Glutamatergic neuron (in vitro differentiated cells): Measurements from ENCODE around the gene BPIFA3. TPM values are rescaled to one million over a fixed set of nuclear protein-coding genes. Genes with fewer than 3 reads are reported as not detected.
A peak's percentile ranks its signal among the peaks of the same experiment; 100 is the strongest.

ENCODE experiments used
- DNase-seq: peaks from one replicate; pipeline ENCODE4 v3.0.0; 2022
- H3K27ac Mint-ChIP-seq: one replicate; pipeline ENCODE4 v1.8.0; 2020; ENCODE audit warnings: mild to moderate bottlenecking, mixed read lengths, inconsistent platforms; ENCODE audit not compliant: unreplicated experiment
- H3K27me3 Mint-ChIP-seq: one replicate; pipeline ENCODE4 v1.8.0; 2020; ENCODE audit warnings: mild to moderate bottlenecking, moderate library complexity, mixed read lengths, inconsistent platforms; ENCODE audit not compliant: unreplicated experiment
- H3K36me3 Mint-ChIP-seq: one replicate; pipeline ENCODE4 v1.8.0; 2020; ENCODE audit warnings: mild to moderate bottlenecking, mixed read lengths, inconsistent platforms; ENCODE audit not compliant: unreplicated experiment
- H3K4me1 Mint-ChIP-seq: one replicate; pipeline ENCODE4 v1.8.0; 2020; ENCODE audit warnings: mild to moderate bottlenecking, low read depth, mixed read lengths, inconsistent platforms; ENCODE audit not compliant: unreplicated experiment
- H3K4me3 Mint-ChIP-seq: one replicate; pipeline ENCODE4 v1.8.0; 2020; ENCODE audit warnings: mild to moderate bottlenecking, mixed read lengths, inconsistent platforms; ENCODE audit not compliant: unreplicated experiment
- H3K9me3 Mint-ChIP-seq: one replicate; pipeline ENCODE4 v1.8.0; 2020; ENCODE audit warnings: mild to moderate bottlenecking, moderate library complexity, mixed read lengths, inconsistent platforms; ENCODE audit not compliant: unreplicated experiment
- CTCF ChIP-seq: fragments of 200-600 bp; sonication (generic); IDR thresholded peaks from one replicate; pipeline ENCODE4 v1.5.0; 2021; ENCODE audit not compliant: partially characterized antibody, unreplicated experiment
- total RNA-seq: library from RNA; stranded (reverse); fragmentation: NEBNext Ultra II Directional; extraction: Animal tissue kit (Norgen Biotek cat#: 25700); gene quantifications from one replicate; pipeline ENCODE4 v1.2.1, GENCODE V29; 2021; ENCODE audit not compliant: unreplicated experiment

Gene BPIFA3
- total RNA-seq, 1 donor from 2014 or later = not detected

- peaks cover 7% of the 10 kb centered on the region for H3K27me3 Mint-ChIP-seq
- no peak for TF ChIP-seq CTCF
- no peak for DNase-seq
- H3K36me3 Mint-ChIP-seq = no peaks in the 10 kb centered on the region
- peaks cover 3% of the 10 kb centered on the region for H3K9me3 Mint-ChIP-seq
- H3K4me1 Mint-ChIP-seq = peaks cover 15% of the 10 kb centered on the region
- no peak overlapping the region for H3K4me3 Mint-ChIP-seq
- H3K27ac Mint-ChIP-seq = no peak overlapping the region
Measured at GRCh38 chr20:33275215-33275614, 58.1 kb downstream of the BPIFA3 start.

- no peak overlapping the region for H3K4me3 Mint-ChIP-seq
- no peak overlapping the region for H3K27ac Mint-ChIP-seq
- H3K27me3 Mint-ChIP-seq = peaks cover 7% of the 10 kb centered on the region
- peaks cover 17% of the 10 kb centered on the region for H3K4me1 Mint-ChIP-seq
- H3K36me3 Mint-ChIP-seq = no peaks in the 10 kb centered on the region
- H3K9me3 Mint-ChIP-seq = peaks cover 3% of the 10 kb centered on the region
- DNase-seq = no peak
- TF ChIP-seq CTCF = no peak
Measured at GRCh38 chr20:33275871-33276270, 58.7 kb downstream of the BPIFA3 start.

GRCh38 chr20:33276303-33277113 is 59.4 kb downstream of the BPIFA3 start:
- Mint-ChIP-seq H3K27me3 (peaks cover 7% of the 10 kb centered on the region), H3K4me3 (peak overlapping the region; percentile 30), H3K27ac (no peak overlapping the region), H3K36me3 (no peaks in the 10 kb centered on the region), H3K9me3 (peaks cover 3% of the 10 kb centered on the region), H3K4me1 (peaks cover 17% of the 10 kb centered on the region)
- no peak for DNase-seq
- no peak for TF ChIP-seq CTCF

Other genes with a start within 250 kb of the BPIFA3 start
- not detected for gene SUN5, start 212.9 kb upstream of the BPIFA3 start, total RNA-seq
- not detected for gene BPIFB2, start 209.6 kb upstream of the BPIFA3 start, total RNA-seq
- gene BPIFB6, start 185.7 kb upstream of the BPIFA3 start, total RNA-seq = not detected
- not detected for gene BPIFB3, start 163.4 kb upstream of the BPIFA3 start, total RNA-seq
- gene BPIFB4, start 137.7 kb upstream of the BPIFA3 start, total RNA-seq = not detected
- not detected for gene BPIFA2, start 49.2 kb upstream of the BPIFA3 start, total RNA-seq
- not detected for gene BPIFA1, start 18.6 kb downstream of the BPIFA3 start, total RNA-seq
- gene BPIFB1, start 65.9 kb downstream of the BPIFA3 start, total RNA-seq = not detected
- 30.9 TPM for gene CDK5RAP1, start 184.2 kb downstream of the BPIFA3 start, total RNA-seq
- 4.5 TPM for gene SNTA1, start 226.4 kb downstream of the BPIFA3 start, total RNA-seq